Prostate gland (tissue), 2 donors: ENCODE data around the gene FABP1. TPM values are rescaled to one million over a fixed set of nuclear protein-coding genes. Genes with fewer than 3 reads are reported as not detected.

Experiments used
- DNase-seq: peaks from one replicate; pipeline ENCODE4 v3.0.0-alpha.2; 2019; ENCODE audit warnings: low spot score
- H3K27ac ChIP-seq, 2 donors: fragments of 200-600 bp; sonication (generic); 2 replicates each; pipeline ENCODE4 v1.5.1; 2017 to 2019
- H3K27me3 ChIP-seq: fragments of 200-600 bp; sonication (generic); replicated peaks from 2 replicates; pipeline ENCODE4 v1.5.1; 2019; ENCODE audit not compliant: insufficient read depth
- H3K36me3 ChIP-seq, 2 donors: fragments of 200-600 bp; sonication (generic); 1 replicate in 1 of 2; 2 replicates in 1 of 2; pipeline versions ENCODE4 v1.5.1 to v1.8.1; 2017 to 2019
- H3K4me1 ChIP-seq: fragments of 200-600 bp; sonication (generic); replicated peaks from 2 replicates; pipeline ENCODE4 v1.5.1; 2019
- H3K4me3 ChIP-seq, 2 donors: fragments of 200-600 bp; sonication (generic); 2 replicates each; pipeline ENCODE4 v1.5.1; 2017 to 2019
- H3K9me3 ChIP-seq: fragments of 200-600 bp; sonication (generic); 2 replicates; pipeline ENCODE4 v1.5.1; 2017
- POLR2A ChIP-seq: fragments of 450-650 bp; IDR thresholded peaks from one replicate; pipeline ENCODE4 v1.6.1; 2016; ENCODE audit warnings: antibody characterized with exemption, mild to moderate bottlenecking
- POLR2AphosphoS5 ChIP-seq: sonication (generic); formaldehyde crosslinking; IDR thresholded peaks from one replicate; pipeline ENCODE4 v1.6.1; 2017; ENCODE audit warnings: antibody characterized with exemption
- WGBS: methylation state at CpG from one replicate; pipeline ENCODE4 v1.1.5; 2018; 5-methylcytosine and 5-hydroxymethylcytosine counted together
- intact Hi-C: fragments of 100-400 bp; cut with DNase I; formaldehyde crosslinking; loops from one replicate; pipeline ENCODE4 v1.14.2; 2022
- total RNA-seq, 2 donors: library from RNA; depleted of rRNA; stranded (reverse); fragments of >200 nt; gene quantifications; one replicate each; pipeline ENCODE4 v1.1.0, GENCODE V29; 2016
- TF ChIP-seq, protein P1 (sequence below), 4 experiments: fragments of 200-600 bp in 2 of 4; fragments of 450-650 bp in 2 of 4; sonication (generic) in 2 of 4; IDR thresholded peaks; 1 replicate in 3 of 4; 2 replicates in 1 of 4; pipeline ENCODE4 v1.5.1; 2016 to 2019; ENCODE audit warnings: antibody characterized with exemption in 4 of 4, mild to moderate bottlenecking in 2 of 4, moderate library complexity in 2 of 4

Gene FABP1
- total RNA-seq, result not detected

DNA sequence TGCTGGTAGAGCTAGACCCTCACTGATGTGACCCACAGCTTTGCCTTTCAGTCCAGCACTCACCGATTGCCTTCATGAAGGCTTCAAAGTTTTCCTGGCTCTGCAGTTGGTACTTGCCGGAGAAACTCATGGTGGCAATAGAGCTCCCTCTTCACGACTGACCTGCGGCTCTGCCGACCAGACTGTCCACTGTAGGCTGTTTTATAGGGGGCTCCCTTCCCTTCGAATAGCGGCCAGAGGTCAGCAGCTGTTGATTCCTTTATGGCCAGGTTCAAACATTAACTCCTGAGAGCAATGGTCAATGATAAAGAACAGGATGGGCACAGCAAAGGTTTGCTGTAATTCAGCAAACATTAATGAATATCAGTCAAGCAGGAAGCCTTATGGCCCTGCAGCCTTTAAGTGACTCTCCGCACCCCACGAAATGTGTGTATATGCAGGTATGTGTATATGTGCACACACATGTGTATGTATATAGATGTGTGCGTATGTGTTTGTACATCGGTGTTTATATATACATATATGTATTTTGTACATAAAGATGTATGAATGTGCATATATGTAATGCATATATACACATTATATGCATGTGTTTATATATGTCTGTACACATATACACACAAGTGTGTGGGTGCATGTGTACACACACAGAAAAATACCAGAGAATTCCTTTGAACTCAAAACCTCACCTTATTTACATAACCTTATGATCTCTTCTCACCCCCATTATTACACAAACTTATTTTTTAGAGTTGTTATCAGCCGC, at the start of gene FABP1:
FABP1 (minus strand) TSS at position 175 of the 766 bp plus-strand sequence; CDS start at position 130, 45 bp downstream.
- H3K9me3 ChIP-seq, result no peaks in the 10 kb centered on the region
- H3K4me3 ChIP-seq, result no peak within 1 kb of the TSS
- no peak within 1 kb of the TSS for H3K27ac ChIP-seq
- WGBS, result 53% methylated on average over 12 of the region's 12 CpGs
- no peak for DNase-seq
- no peaks in the 10 kb centered on the region for H3K27me3 ChIP-seq
- H3K4me1 ChIP-seq, result no peaks in the 10 kb centered on the region
- intact Hi-C loops, result no loop called here
- H3K36me3 ChIP-seq, result no peaks in the 10 kb centered on the region
- TF ChIP-seq POLR2AphosphoS5 (no peak), POLR2A (no peak)
- TF ChIP-seq, protein P1, sequence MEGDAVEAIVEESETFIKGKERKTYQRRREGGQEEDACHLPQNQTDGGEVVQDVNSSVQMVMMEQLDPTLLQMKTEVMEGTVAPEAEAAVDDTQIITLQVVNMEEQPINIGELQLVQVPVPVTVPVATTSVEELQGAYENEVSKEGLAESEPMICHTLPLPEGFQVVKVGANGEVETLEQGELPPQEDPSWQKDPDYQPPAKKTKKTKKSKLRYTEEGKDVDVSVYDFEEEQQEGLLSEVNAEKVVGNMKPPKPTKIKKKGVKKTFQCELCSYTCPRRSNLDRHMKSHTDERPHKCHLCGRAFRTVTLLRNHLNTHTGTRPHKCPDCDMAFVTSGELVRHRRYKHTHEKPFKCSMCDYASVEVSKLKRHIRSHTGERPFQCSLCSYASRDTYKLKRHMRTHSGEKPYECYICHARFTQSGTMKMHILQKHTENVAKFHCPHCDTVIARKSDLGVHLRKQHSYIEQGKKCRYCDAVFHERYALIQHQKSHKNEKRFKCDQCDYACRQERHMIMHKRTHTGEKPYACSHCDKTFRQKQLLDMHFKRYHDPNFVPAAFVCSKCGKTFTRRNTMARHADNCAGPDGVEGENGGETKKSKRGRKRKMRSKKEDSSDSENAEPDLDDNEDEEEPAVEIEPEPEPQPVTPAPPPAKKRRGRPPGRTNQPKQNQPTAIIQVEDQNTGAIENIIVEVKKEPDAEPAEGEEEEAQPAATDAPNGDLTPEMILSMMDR (IDR thresholded peaks at IDR 0.05), result no peak

GRCh38 chr2:88177556-88177955, 49.7 kb upstream of the FABP1 start:
- DNase-seq, result no peak
- no peak overlapping the region for H3K4me3 ChIP-seq
- no peak overlapping the region for H3K27ac ChIP-seq
- no peaks in the 10 kb centered on the region for H3K4me1 ChIP-seq
- intact Hi-C loops, result no loop called here
- 82% methylated on average over 3 of the region's 3 CpGs for WGBS
- H3K36me3 ChIP-seq, result no peaks in the 10 kb centered on the region
- no peaks in the 10 kb centered on the region for H3K27me3 ChIP-seq
- no peak for TF ChIP-seq POLR2A
- TF ChIP-seq, protein P1 (IDR thresholded peaks at IDR 0.05), result no peak
- no peak for TF ChIP-seq POLR2AphosphoS5
- H3K9me3 ChIP-seq, result no peaks in the 10 kb centered on the region

DNA sequence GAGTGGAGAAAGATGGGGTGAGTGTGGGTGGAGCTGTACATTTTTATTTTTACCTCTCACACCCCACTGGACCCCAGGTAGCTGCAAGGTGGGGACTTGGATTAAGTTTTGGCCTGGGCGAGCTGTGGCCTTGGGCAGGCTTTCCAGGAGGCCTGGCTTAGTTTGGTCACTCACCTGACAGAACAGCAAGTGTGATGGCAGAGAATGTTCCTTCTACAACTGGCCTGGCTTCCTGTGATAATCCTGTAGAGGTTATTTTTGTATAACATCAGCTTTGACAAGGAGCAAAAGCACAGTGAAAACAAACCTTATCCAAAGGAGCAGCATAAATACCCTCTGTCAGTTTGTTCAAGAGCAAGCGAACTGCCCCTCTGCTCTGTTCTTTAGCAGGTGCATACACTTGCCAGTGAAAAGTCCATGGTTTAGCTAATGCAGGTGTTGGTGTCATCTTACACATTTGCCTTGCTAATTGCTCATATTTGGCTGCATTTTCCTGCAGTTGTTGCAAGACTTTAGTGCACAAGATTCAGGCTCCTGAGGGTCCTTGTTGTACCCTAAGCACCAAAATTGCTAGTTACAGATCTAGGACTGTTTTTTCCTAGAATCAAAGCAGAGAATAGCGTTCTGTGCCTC, 48.6 kb upstream of the FABP1 start:
- no peak overlapping the region for H3K4me3 ChIP-seq
- no peak overlapping the region for H3K27ac ChIP-seq
- no peak for DNase-seq
- H3K36me3 ChIP-seq, result no peaks in the 10 kb centered on the region
- H3K27me3 ChIP-seq, result no peaks in the 10 kb centered on the region
- H3K9me3 ChIP-seq, result no peaks in the 10 kb centered on the region
- H3K4me1 ChIP-seq, result no peaks in the 10 kb centered on the region
- TF ChIP-seq POLR2AphosphoS5 (no peak), POLR2A (no peak)
- TF ChIP-seq, protein P1 (IDR thresholded peaks at IDR 0.05), result no peak
- intact Hi-C loops, result no loop called here
- 68% methylated on average over 3 of the region's 3 CpGs for WGBS

- Histone ChIP-seq H3K4me1 (no peaks in the 10 kb centered on the region), H3K9me3 (no peaks in the 10 kb centered on the region), H3K4me3 (no peak overlapping the region), H3K36me3 (no peaks in the 10 kb centered on the region), H3K27me3 (no peaks in the 10 kb centered on the region), H3K27ac (no peak overlapping the region)
- TF ChIP-seq POLR2A, result no peak
- TF ChIP-seq POLR2AphosphoS5, result no peak
- TF ChIP-seq, protein P1 (IDR thresholded peaks at IDR 0.05), result no peak
- no peak for DNase-seq
- intact Hi-C loops, result no loop called here
- 93% methylated on average over 6 of the region's 6 CpGs for WGBS
Measured at GRCh38 chr2:88172882-88173281, 45.0 kb upstream of the FABP1 start.

- intact Hi-C loops, result no loop called here
- H3K27ac ChIP-seq, result no peak overlapping the region
- TF ChIP-seq, protein P1 (IDR thresholded peaks at IDR 0.05), result no peak
- TF ChIP-seq POLR2A (no peak), POLR2AphosphoS5 (no peak)
- H3K4me3 ChIP-seq, result no peak overlapping the region
- 94% methylated on average over 1 of the region's 1 CpG for WGBS
- DNase-seq, result no peak
- H3K36me3 ChIP-seq, result no peaks in the 10 kb centered on the region
- no peaks in the 10 kb centered on the region for H3K27me3 ChIP-seq
- H3K9me3 ChIP-seq, result no peaks in the 10 kb centered on the region
- no peaks in the 10 kb centered on the region for H3K4me1 ChIP-seq
Measured at GRCh38 chr2:88171966-88172365, 44.1 kb upstream of the FABP1 start.
